Stimulated activated CD8-positive, alpha-beta memory T cell treated with anti-CD3 and anti-CD28 coated beads, Interleukin-7, amount 100 ng/mL, for 4 hours (primary cell): Measurements from ENCODE around the gene VCX3A.
"Not testable (repeated sequence)": the region's sequence is repeated elsewhere in the genome, so short reads cannot be mapped to it uniquely, and the experiment has no call there.

ENCODE experiments used
- DNase-seq, 2 donors: peaks; one replicate each; pipeline ENCODE4 v3.0.0-alpha.2; 2020; ENCODE audit warnings: low read depth in 2 of 2

VCX3A gene

GRCh38 chrX:6535018-6535417, at the start of gene VCX3A:
TSS of gene VCX3A (minus strand) at chrX:6535118. CDS start at chrX:6534497, 621 bp downstream.
- not testable (repeated sequence) for DNase-seq

GRCh38 chrX:6574762-6575161, 39.8 kb upstream of the VCX3A start:
- DNase-seq, result no peak

DNA sequence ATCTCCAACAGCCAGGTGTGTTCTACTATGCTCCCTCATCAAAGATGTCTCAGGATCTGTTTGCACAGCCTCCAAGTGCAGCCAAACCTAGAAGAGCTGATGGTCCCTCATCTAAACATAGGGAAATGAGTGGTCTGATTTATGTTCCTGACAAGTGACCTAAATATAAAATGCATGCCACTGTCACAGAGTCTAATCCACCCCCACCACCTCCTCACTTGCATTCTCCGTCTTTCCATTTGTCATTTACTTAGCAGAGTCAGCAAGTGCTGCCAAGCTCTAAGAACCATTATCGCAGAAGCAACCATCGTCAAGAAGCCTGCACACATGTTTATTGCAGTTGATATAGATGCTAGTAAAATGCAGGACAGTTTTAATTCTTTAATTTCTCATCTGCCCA, 33.1 kb upstream of the VCX3A start:
- DNase-seq, result no peak

GRCh38 chrX:6558979-6559378, 24.1 kb upstream of the VCX3A start:
- DNase-seq, result no peak

- DNase-seq, result no peak
Measured at GRCh38 chrX:6557690-6558089, 22.8 kb upstream of the VCX3A start.

DNA sequence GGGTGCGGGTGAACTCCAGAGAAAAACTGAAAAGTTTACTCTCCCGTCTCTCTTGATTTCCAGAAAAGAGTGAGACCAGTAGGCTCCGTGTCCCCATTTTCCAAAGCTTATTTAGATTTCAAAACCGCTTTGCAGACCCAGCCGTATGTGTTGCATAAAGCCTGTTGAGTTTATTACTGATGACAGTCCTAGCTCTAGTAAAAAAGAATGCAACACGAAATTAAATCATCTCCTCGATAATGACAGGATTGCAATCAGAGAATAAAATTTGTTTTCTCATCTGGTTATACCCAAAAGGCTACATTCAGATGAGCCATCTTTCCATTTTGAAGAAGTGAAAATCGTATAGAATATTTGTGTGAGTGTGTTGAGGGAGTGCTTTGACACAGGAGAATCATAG, 16.1 kb upstream of the VCX3A start:
- no peak for DNase-seq

- no peak for DNase-seq
Measured at GRCh38 chrX:6545712-6546111, 10.8 kb upstream of the VCX3A start.

GRCh38 chrX:6526564-6527136, 8.3 kb downstream of the VCX3A start:
- DNase-seq, result no peak

DNA sequence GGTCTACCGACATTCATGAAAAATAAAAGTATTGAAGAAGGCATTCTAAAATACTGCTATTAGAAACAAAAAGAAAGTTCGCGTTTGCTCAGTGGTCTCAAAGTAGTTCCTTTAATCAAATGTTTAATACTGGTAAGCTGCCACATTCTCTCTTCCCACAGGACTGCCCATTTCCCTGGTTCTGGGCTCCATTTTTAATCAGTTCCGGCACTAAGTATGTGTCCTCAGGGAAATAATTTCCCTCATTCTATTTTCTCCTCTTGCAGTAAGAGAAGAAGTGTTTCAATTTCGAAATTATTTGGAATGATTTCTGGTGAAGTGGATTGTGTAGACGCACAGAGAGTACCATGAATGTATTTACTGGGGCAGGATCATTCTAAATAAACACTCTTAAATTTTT, 17.5 kb downstream of the VCX3A start:
- DNase-seq, result no peak

GRCh38 chrX:6506444-6506843, 28.5 kb downstream of the VCX3A start:
- DNase-seq, result no peak

DNA sequence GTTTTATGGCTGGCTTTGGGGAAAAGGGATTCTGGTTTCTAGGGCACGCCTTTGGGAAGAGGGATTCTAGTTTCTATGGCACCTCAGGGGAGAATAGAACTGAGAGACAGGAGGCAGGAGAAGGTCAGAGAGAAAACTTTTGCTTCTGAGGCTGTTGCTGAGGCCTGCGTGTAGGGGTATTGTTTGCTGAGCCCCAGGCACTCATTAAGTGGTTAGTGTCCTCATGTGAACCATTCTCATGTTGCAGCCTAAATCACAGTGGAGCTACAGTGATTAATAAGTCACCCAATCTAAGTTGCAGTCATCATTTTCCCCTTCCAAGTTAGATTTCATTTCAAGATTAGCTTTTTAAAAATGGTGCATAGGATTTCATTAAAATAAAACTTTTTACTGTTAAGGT, 29.0 kb downstream of the VCX3A start:
- DNase-seq, result no peak

- DNase-seq, result no peak
Measured at GRCh38 chrX:6500719-6501118, 34.2 kb downstream of the VCX3A start.

GRCh38 chrX:6498324-6498723, 36.6 kb downstream of the VCX3A start:
- no peak for DNase-seq
